GM21737 (cell line): ENCODE results near the gene FAHD2A.
"Not testable (repeated sequence)": the region's sequence is repeated elsewhere in the genome, so short reads cannot be mapped to it uniquely, and the experiment has no call there.

ENCODE experiments used
- ATAC-seq: cut with Tn5 transposase; IDR thresholded peaks from one replicate; pipeline ENCODE4 v1.9.1; 2021; ENCODE audit warnings: mild to moderate bottlenecking, moderate library complexity; ENCODE audit not compliant: unreplicated experiment

The FAHD2A gene

GRCh38 chr2:95389245-95390119 is 13.0 kb upstream of the FAHD2A start:
- ATAC-seq = no peak

GRCh38 chr2:95390272-95390880 is 12.1 kb upstream of the FAHD2A start:
- no peak for ATAC-seq

- no peak for ATAC-seq
These were observed 11.6 kb upstream of the FAHD2A start for GRCh38 chr2:95390881-95391321.

- no peak for ATAC-seq
These were observed 10.7 kb upstream of the FAHD2A start for GRCh38 chr2:95391641-95392310.

GRCh38 chr2:95392320-95392719 is 10.2 kb upstream of the FAHD2A start:
- ATAC-seq = no peak

- ATAC-seq = no peak
These were observed 9.6 kb upstream of the FAHD2A start for GRCh38 chr2:95392730-95393455.

GRCh38 chr2:95393901-95394300 is 8.6 kb upstream of the FAHD2A start:
- ATAC-seq = no peak

GRCh38 chr2:95399061-95399460 is 3.4 kb upstream of the FAHD2A start:
- no peak for ATAC-seq

GRCh38 chr2:95401480-95401879 is 1.0 kb upstream of the FAHD2A start:
- no peak for ATAC-seq

GRCh38 chr2:95402004-95402369 is 521 bp upstream of the FAHD2A start:
- peak; percentile 16 for ATAC-seq

GRCh38 chr2:95403204-95403721 is 755 bp downstream of the FAHD2A start:
- peak; percentile 23 for ATAC-seq

- not testable (repeated sequence) for ATAC-seq
These were observed 1.3 kb downstream of the FAHD2A start for GRCh38 chr2:95403824-95404223.

GRCh38 chr2:95404676-95405075 is 2.2 kb downstream of the FAHD2A start:
- ATAC-seq = not testable (repeated sequence)

GRCh38 chr2:95411239-95411638 is 8.7 kb downstream of the FAHD2A start:
- ATAC-seq = not testable (repeated sequence)

- ATAC-seq = not testable (repeated sequence)
These were observed 11.6 kb downstream of the FAHD2A start for GRCh38 chr2:95414015-95414594.

- not testable (repeated sequence) for ATAC-seq
These were observed 12.6 kb downstream of the FAHD2A start for GRCh38 chr2:95415138-95415537.

GRCh38 chr2:95415561-95415960 is 13.1 kb downstream of the FAHD2A start:
- not testable (repeated sequence) for ATAC-seq

GRCh38 chr2:95427196-95427867 is 24.8 kb downstream of the FAHD2A start:
- ATAC-seq = not testable (repeated sequence)

- ATAC-seq = not testable (repeated sequence)
These were observed 27.4 kb downstream of the FAHD2A start for GRCh38 chr2:95429748-95430467.
